Ramos (cell line): ENCODE measurements around the gene MRPL49.
"Not testable (repeated sequence)": the region's sequence is repeated elsewhere in the genome, so short reads cannot be mapped to it uniquely, and the experiment has no call there.

Experiments used
- in situ Hi-C: fragments of 300-500 bp; cut with MboI; formaldehyde crosslinking; loops from one replicate; pipeline ENCODE4 v1.14.3; 2022; ENCODE audit warnings: low sequenced_read_pairs; ENCODE audit not compliant: unreplicated experiment

Gene MRPL49

GRCh38 chr11:65131417-65131776 lies 9.3 kb downstream of the MRPL49 start:
- in situ Hi-C loops, result loop anchor here (25.0 kb wide), 1 partner anchor 894 kb away; the partner anchor contains the start of genes DNAJC4, FKBP2, NUDT22 and PPP1R14B

GRCh38 chr11:65131895-65132237 lies 9.7 kb downstream of the MRPL49 start:
- in situ Hi-C loops, result loop anchor here (25.0 kb wide), 1 partner anchor 895 kb away; the partner anchor contains the start of genes DNAJC4, FKBP2, NUDT22 and PPP1R14B

- in situ Hi-C loops, result loop anchor here (25.0 kb wide), 1 partner anchor 895 kb away; the partner anchor contains the start of genes DNAJC4, FKBP2, NUDT22 and PPP1R14B
These were observed 10.3 kb downstream of the MRPL49 start for GRCh38 chr11:65132238-65132987.

- in situ Hi-C loops, result loop anchor here (25.0 kb wide), 1 partner anchor 896 kb away; the partner anchor contains the start of genes DNAJC4, FKBP2, NUDT22 and PPP1R14B
These were observed 11.0 kb downstream of the MRPL49 start for GRCh38 chr11:65132988-65133700.

GRCh38 chr11:65133724-65134123 lies 11.6 kb downstream of the MRPL49 start:
- in situ Hi-C loops, result loop anchor here (25.0 kb wide), 1 partner anchor 896 kb away; the partner anchor contains the start of genes DNAJC4, FKBP2, NUDT22 and PPP1R14B

- in situ Hi-C loops, result loop anchor here (25.0 kb wide), 1 partner anchor 897 kb away; the partner anchor contains the start of genes DNAJC4, FKBP2, NUDT22 and PPP1R14B
These were observed 12.3 kb downstream of the MRPL49 start, which contains the start of gene SYVN1 for GRCh38 chr11:65134240-65134951. TSS of gene SYVN1 (minus strand) at chr11:65134519. CDS start at chr11:65133601, 918 bp downstream.

- in situ Hi-C loops, result loop anchor here (25.0 kb wide), 1 partner anchor 898 kb away; the partner anchor contains the start of genes DNAJC4, FKBP2, NUDT22 and PPP1R14B
These were observed 13.0 kb downstream of the MRPL49 start for GRCh38 chr11:65134952-65135632.

GRCh38 chr11:65135633-65136145 lies 13.6 kb downstream of the MRPL49 start:
- in situ Hi-C loops, result loop anchor here (25.0 kb wide), 1 partner anchor 898 kb away; the partner anchor contains the start of genes DNAJC4, FKBP2, NUDT22 and PPP1R14B

GRCh38 chr11:65136515-65137096 lies 14.5 kb downstream of the MRPL49 start:
- in situ Hi-C loops, result loop anchor here (25.0 kb wide), 1 partner anchor 899 kb away; the partner anchor contains the start of genes DNAJC4, FKBP2, NUDT22 and PPP1R14B

- in situ Hi-C loops, result loop anchor here (25.0 kb wide), 1 partner anchor 905 kb away; the partner anchor contains the start of genes DNAJC4, FKBP2, NUDT22 and PPP1R14B
These were observed 19.9 kb downstream of the MRPL49 start for GRCh38 chr11:65141896-65142494.

- in situ Hi-C loops, result loop anchor here (25.0 kb wide), 1 partner anchor 910 kb away; the partner anchor contains the start of genes DNAJC4, FKBP2, NUDT22 and PPP1R14B
These were observed 25.4 kb downstream of the MRPL49 start for GRCh38 chr11:65147352-65148075.

- in situ Hi-C loops, result loop anchor here (25.0 kb wide), 1 partner anchor 911 kb away; the partner anchor contains the start of genes DNAJC4, FKBP2, NUDT22 and PPP1R14B
These were observed 26.5 kb downstream of the MRPL49 start for GRCh38 chr11:65148657-65149056.

- in situ Hi-C loops, result not testable (repeated sequence)
These were observed 28.0 kb downstream of the MRPL49 start for GRCh38 chr11:65150131-65150508.

GRCh38 chr11:65150509-65151299 lies 28.6 kb downstream of the MRPL49 start:
- in situ Hi-C loops, result no loop called here

GRCh38 chr11:65151331-65151899 lies 29.3 kb downstream of the MRPL49 start:
- in situ Hi-C loops, result no loop called here

GRCh38 chr11:65152122-65152521 lies 30.0 kb downstream of the MRPL49 start:
- in situ Hi-C loops, result no loop called here
